Measurements from ENCODE around the gene SLC35B2. TPM values are rescaled to one million over a fixed set of nuclear protein-coding genes. Genes with fewer than 3 reads are reported as not detected.

Gene SLC35B2
- total RNA-seq, 2 experiments from 2014 or later = 13.9 to 16.5 TPM

- H3K9me3 ChIP-seq (ENCODE audit: low read length) = no peaks in the 10 kb centered on the region
- no peak overlapping the region for H2AFZ ChIP-seq (ENCODE audit: low read length)
- TF ChIP-seq EZH2phosphoT487 (IDR thresholded peaks at IDR 0.05; ENCODE audit: borderline replicate concordance, low read depth, low read length) = no peak
- TF ChIP-seq CTCF (conservative IDR thresholded peaks at IDR 0.05; ENCODE audit: low read length) = no peak
- no peak overlapping the region for H3K27ac ChIP-seq (ENCODE audit: low read depth, low read length, poor library complexity, severe bottlenecking)
- BruUV-seq (replicated peaks) = no TSS peak
- H3K4me2 ChIP-seq (ENCODE audit: low read length) = no peak overlapping the region
- no peak overlapping the region for H3K4me3 ChIP-seq (ENCODE audit: low read depth, low read length, poor library complexity, severe bottlenecking)
- peaks cover 48% of the 10 kb centered on the region for H3K4me1 ChIP-seq (ENCODE audit: insufficient read depth, low read length, poor library complexity, severe bottlenecking)
- POLR2A ChIA-PET = interaction anchor here (0.6 to 1.6 kb wide), 3 partner anchors 20 to 138 kb away, joined by 3 to 5 read pairs (median 5); partner anchors contain the start of gene HSP90AB1
- H3K36me3 ChIP-seq (ENCODE audit: insufficient read depth, low read length) = peaks cover 9% of the 10 kb centered on the region; the same call in 1 of the 2 replicates
- no peaks in the 10 kb centered on the region for H4K20me1 ChIP-seq (ENCODE audit: insufficient read depth, low read length)
- no peaks in the 10 kb centered on the region for H3K9me2 ChIP-seq (ENCODE audit: insufficient read depth, low read length)
- H3K79me2 ChIP-seq (ENCODE audit: insufficient read depth, low read depth, low read length) = peaks cover 27% of the 10 kb centered on the region
- DNase-seq (ENCODE audit: low spot score) = no peak
- CTCF ChIA-PET (ENCODE audit: unreplicated experiment) = interaction anchor here (0.6 to 0.9 kb wide), 3 partner anchors 22 to 1392 kb away, joined by 4 to 19 read pairs (median 8); no protein-coding TSS in a partner anchor
- intact Hi-C loops (cut with micrococcal nuclease; ENCODE audit: unreplicated experiment) = loop anchor here (5.0 kb wide), 1 partner anchor 120 kb away; the partner anchor contains the start of gene CDC5L
These were observed 9.9 kb upstream of the SLC35B2 start for GRCh38 chr6:44267252-44267651.

DNA sequence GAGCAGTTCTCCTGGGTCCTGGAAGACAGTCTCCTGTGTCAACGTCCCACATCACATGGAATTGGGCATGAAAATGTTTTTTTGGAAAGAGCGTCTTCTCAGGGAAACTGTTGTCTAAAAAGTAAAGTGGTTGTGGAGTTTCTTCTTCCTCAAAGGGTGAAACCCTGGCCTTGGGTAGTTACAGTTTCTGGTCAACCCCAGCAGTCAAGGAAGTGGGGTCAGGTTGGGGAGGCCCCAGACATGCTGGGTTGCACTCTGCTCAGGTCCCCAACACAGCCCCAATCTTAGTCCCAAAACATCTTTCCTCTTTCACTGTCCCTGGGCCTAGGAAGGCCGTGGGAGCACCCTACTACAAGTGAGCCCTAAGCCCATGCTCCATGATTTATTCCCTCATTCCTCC, 9.0 kb upstream of the SLC35B2 start:
- no peak overlapping the region for H2AFZ ChIP-seq (ENCODE audit: low read length)
- POLR2A ChIA-PET = interaction anchor here (1.6 kb wide), 1 partner anchor 19 kb away, joined by 5 read pairs; the partner anchor contains the start of gene HSP90AB1
- TF ChIP-seq EZH2phosphoT487 (IDR thresholded peaks at IDR 0.05; ENCODE audit: borderline replicate concordance, low read depth, low read length) = no peak
- TF ChIP-seq CTCF (conservative IDR thresholded peaks at IDR 0.05; ENCODE audit: low read length) = no peak
- H3K4me3 ChIP-seq (ENCODE audit: low read depth, low read length, poor library complexity, severe bottlenecking) = no peak overlapping the region
- intact Hi-C loops (cut with micrococcal nuclease; ENCODE audit: unreplicated experiment) = loop anchor here (5.0 kb wide), 1 partner anchor 121 kb away; the partner anchor contains the start of gene CDC5L
- no peak overlapping the region for H3K4me2 ChIP-seq (ENCODE audit: low read length)
- no peak for DNase-seq (ENCODE audit: low spot score)
- H3K9me3 ChIP-seq (ENCODE audit: low read length) = no peaks in the 10 kb centered on the region
- no peak overlapping the region for H3K27ac ChIP-seq (ENCODE audit: low read depth, low read length, poor library complexity, severe bottlenecking)
- H3K79me2 ChIP-seq (ENCODE audit: insufficient read depth, low read depth, low read length) = peaks cover 36% of the 10 kb centered on the region
- H3K36me3 ChIP-seq (ENCODE audit: insufficient read depth, low read length) = peaks cover 18% of the 10 kb centered on the region; the same call in 1 of the 2 replicates
- H4K20me1 ChIP-seq (ENCODE audit: insufficient read depth, low read length) = no peaks in the 10 kb centered on the region
- no TSS peak for BruUV-seq (replicated peaks)
- H3K4me1 ChIP-seq (ENCODE audit: insufficient read depth, low read length, poor library complexity, severe bottlenecking) = peaks cover 57% of the 10 kb centered on the region
- H3K9me2 ChIP-seq (ENCODE audit: insufficient read depth, low read length) = no peaks in the 10 kb centered on the region
- CTCF ChIA-PET (ENCODE audit: unreplicated experiment) = interaction anchor here (0.6 to 0.9 kb wide), 3 partner anchors 21 to 1393 kb away, joined by 4 to 19 read pairs (median 8); no protein-coding TSS in a partner anchor

- H3K36me3 ChIP-seq (ENCODE audit: insufficient read depth, low read length) = peaks cover 24% of the 10 kb centered on the region; the same call in 1 of the 2 replicates
- TF ChIP-seq EZH2phosphoT487 (IDR thresholded peaks at IDR 0.05; ENCODE audit: borderline replicate concordance, low read depth, low read length) = no peak
- TF ChIP-seq CTCF (conservative IDR thresholded peaks at IDR 0.05; ENCODE audit: low read length) = no peak
- H3K27ac ChIP-seq (ENCODE audit: low read depth, low read length, poor library complexity, severe bottlenecking) = peak overlapping the region; percentile 85
- BruUV-seq (replicated peaks) = no TSS peak
- no peak for DNase-seq (ENCODE audit: low spot score)
- peak overlapping the region; percentile 96; the same call in 1 of the 2 replicates for H3K4me2 ChIP-seq (ENCODE audit: low read length)
- peaks cover 62% of the 10 kb centered on the region for H3K4me1 ChIP-seq (ENCODE audit: insufficient read depth, low read length, poor library complexity, severe bottlenecking)
- no peaks in the 10 kb centered on the region for H4K20me1 ChIP-seq (ENCODE audit: insufficient read depth, low read length)
- H3K79me2 ChIP-seq (ENCODE audit: insufficient read depth, low read depth, low read length) = peaks cover 41% of the 10 kb centered on the region
- peak overlapping the region; percentile 86 for H3K4me3 ChIP-seq (ENCODE audit: low read depth, low read length, poor library complexity, severe bottlenecking)
- ChIA-PET CTCF (ENCODE audit: unreplicated experiment) (no interaction called here), POLR2A (no interaction called here)
- H3K9me2 ChIP-seq (ENCODE audit: insufficient read depth, low read length) = no peaks in the 10 kb centered on the region
- H2AFZ ChIP-seq (ENCODE audit: low read length) = peak overlapping the region; percentile 56
- intact Hi-C loops (cut with micrococcal nuclease; ENCODE audit: unreplicated experiment) = loop anchor here (2.0 to 5.0 kb wide), 2 partner anchors 41 to 122 kb away; partner anchors contain the start of gene CDC5L
- no peaks in the 10 kb centered on the region for H3K9me3 ChIP-seq (ENCODE audit: low read length)
These were observed 8.4 kb upstream of the SLC35B2 start for GRCh38 chr6:44265722-44266233.

All from OCI-LY7 (cell line).